SIG-M5 treated with dmso at 0.1 percent for 504 hours (cell line): ENCODE results near the gene CHD1L.
"Not testable (repeated sequence)": the region's sequence is repeated elsewhere in the genome, so short reads cannot be mapped to it uniquely, and the experiment has no call there.

ENCODE experiments used
- DNase-seq: peaks from one replicate; lab custom pipeline; 2025; ENCODE audit not compliant: unreplicated experiment; lab: John Stamatoyannopoulos, UW

CHD1L gene

DNA sequence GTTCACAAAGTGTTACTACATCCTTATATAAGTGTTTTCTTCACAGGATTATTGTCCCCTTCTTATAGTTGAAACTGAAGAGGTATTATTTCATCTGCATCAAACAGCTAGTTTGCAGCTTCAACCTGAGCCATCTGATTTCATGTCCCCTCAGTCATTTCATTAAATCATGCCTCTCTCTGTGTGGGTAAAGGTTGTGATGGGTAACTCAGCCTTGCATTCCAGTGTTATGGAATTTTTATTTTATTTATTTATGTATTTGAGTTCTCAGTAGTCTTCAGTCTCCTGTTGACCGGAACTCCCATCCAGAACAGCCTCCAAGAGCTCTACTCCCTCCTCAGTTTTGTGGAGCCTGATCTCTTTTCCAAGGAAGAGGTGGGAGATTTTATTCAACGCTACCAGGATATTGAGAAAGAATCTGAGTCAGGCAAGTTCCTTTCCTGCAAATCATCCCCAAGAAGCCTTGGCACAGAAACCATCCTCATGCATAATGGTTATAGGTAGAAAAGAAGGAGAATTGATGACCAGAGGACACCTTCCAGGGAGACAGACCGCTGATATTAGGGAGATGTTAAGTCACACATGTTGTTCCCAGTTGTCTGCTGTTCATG lies 21.8 kb downstream of the CHD1L start:
- DNase-seq, result no peak

DNA sequence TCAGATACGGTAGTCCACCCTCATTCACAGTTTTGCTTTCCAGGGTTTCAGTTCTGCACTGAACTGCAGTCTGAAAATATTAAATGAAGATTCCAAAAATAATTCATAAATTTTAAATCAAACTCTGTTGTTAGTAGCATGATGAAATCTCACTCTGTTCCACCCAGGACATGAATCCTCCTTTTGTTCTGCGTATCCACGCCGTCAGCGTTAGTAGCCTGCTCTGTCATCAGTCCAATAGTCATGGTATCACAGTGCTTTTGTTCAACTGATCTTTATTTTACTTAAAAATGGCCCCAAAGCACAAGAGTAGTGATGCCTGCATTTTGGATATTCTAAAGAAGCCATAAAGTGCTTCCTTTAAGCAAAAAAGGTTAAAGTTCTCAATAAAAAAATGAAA lies 23.9 kb downstream of the CHD1L start:
- no peak for DNase-seq

DNA sequence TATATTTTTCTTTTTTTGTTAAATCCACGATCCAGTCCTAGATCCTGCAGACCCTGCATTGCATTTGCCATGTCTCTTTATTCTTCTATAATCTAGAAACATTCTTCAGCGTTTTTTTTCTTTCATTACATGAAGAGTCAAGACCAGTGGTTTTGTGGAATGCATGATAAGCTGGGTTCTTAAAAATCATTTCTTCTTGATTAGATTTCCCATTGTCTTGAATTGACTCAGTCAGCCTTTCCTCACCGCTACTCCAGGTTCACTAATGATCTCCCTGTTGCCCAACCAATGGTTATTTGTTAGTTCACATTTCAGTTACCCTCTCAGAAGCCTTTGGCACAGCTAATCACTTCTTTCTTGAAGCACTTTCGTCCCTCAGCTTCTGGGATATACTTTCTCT lies 25.2 kb downstream of the CHD1L start:
- DNase-seq, result no peak

DNA sequence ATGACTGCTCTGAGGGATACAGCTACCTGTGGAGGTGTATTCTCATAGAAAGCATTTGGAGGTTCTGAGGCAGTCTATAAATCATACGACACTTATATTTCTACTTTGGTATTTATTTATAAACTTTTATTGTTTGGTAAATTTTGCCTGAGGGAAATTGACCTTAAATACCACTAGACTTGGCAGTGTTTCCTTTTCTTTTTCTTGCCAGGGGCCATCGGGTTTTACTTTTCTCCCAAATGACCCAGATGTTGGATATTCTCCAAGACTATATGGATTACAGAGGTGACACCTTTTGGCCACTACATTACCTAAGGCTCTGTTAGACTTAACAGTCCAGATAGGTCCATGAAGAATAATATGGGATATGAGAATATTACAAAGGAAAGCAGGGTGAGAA lies 28.2 kb downstream of the CHD1L start:
- DNase-seq, result no peak

DNA sequence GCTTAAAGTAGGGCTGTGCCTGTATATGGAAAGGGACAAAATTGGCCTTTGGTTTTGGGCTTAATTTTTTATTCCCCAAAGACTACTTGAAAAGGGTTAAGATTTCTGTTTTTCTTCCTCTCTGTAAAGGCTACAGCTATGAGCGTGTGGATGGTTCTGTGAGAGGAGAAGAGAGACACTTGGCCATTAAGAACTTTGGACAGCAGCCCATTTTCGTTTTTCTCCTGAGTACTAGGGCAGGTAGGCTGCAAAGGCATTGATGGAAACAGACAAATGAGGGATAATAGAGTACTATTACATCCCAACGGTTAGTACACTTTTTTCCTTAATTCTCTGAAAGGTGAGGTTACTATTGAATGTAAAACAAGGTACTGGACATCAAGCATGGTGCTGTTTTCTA lies 29.6 kb downstream of the CHD1L start:
- DNase-seq, result no peak

DNA sequence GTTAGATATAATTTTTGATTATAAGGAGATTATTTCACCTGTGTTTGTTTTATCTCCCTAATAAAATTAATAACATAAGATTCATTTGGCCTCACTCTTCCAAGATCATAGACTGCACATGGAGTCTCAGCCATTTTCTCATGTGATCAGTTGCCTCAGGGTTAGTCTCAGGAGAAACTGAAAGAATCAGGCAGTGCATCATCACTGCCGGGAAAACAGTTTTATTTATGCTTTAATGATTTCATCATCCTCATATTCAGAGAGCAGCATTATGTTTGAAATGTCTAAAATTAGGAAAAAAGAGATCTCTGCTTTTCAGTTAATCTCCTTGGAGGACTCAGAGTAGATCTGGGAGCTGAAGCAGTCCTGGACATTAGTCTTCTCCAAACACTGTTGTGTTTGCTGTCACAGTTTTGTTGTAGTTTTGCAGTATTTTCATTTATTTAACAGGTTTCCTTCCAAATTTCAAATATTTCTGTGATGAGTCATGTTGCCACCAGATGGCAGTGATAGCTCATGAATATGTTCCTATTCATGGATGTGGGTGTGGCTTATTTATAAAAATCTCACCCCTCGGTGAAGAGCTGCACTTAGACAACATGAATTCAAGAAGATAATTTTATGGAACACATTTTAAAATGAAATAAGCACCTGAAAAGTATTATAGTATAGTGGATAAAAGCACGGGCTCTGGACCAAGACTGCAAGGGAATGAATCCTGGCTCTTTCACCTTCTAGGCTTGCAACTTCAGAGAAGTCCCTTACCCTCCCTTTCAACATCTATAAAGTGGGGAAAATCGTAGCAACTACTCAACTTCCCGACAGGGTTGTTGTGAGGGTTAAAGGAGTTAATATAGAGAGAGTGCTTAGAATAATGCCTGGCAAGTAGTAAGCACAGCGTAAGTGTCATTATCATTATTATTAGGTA lies 31.2 kb downstream of the CHD1L start:
- DNase-seq, result peak; percentile 72

DNA sequence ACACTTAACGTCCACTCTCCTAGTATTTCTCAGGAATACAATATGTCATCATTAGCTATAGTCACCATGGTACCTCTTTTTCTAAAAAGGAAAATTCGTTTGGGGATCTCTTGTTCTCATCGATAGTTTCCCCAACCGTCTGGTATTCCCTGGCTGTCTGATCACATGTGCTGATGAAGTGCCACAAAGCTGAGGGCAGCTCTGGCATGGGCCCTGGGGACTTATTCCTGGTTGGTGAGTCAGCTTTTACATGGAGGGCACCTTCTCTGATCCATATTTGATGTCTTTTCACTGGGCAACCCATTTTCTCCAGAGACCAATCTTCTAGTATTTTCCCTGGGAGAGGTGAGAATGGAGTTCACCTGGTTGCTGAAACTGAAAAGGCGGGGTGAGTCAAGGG lies 39.5 kb downstream of the CHD1L start:
- no peak for DNase-seq

DNA sequence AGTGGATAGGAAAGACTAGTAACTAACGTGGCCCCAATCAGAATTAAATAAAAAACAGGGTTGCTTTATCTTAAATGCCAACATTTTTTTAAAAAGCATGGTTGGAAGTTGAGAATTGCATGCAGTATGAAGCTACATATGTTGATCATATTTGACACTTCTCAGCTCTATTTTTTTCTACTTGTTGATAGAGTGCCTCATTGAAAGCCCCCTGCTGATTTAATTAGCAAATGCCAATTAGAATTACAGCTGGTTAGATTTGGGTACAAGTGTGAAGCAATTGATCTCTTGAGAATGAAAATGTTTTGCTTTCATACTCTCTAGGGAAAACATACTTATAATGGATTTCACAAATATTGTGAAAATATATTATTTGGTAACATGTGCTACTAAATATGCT lies 40.5 kb downstream of the CHD1L start:
- DNase-seq, result no peak

DNA sequence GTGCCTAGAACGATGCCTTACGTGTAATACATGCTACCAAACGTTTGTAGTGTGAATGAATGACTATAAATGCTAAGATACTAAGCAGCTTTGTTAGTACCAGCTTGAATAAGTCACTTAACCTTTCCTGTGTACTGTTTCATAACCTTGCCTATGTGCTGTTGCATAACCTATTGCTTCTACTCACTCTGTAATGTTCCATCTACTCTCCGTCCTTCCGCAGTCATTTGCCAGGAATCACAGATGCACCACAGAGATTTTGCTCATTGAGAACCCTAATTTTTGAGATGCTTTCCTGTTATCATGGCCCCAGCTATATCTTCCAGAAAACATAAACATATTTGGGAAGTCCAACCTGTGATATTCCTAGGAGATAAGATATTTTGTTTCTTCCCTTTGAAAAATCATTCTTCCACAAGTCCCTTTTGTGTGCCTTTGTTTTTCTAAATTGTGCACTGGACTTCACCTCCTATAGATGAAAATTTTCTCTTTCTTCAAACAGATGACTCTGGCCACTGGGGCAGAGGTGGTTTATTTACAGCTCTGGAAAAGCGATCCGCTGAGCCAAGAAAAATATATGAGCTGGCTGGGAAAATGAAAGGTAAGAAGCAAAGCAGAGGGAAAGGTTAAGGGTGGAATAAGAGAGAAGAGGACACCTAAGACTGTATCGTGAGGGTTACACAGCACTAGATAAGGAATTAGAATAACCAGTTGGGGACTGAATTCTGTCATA lies 44.8 kb downstream of the CHD1L start:
- DNase-seq, result no peak

DNA sequence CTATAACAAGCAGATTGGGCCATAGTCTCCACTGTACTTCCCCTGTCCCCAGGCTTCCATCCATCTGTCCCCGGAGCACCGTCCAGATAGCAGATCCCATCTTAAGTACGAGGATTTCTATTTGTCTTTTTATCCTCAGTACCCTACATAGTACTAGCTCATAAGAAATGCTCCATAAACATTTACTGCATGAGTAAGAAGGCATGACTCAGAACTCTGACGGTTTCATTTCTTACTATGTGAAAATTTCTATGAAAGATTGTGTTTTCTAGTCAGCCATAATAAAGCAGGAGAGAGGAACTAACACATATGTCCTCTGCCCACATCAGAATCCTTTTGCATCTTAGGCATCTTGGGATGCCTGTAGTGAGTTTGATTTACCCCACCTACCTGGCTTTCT lies 49.5 kb downstream of the CHD1L start:
- DNase-seq, result no peak

DNA sequence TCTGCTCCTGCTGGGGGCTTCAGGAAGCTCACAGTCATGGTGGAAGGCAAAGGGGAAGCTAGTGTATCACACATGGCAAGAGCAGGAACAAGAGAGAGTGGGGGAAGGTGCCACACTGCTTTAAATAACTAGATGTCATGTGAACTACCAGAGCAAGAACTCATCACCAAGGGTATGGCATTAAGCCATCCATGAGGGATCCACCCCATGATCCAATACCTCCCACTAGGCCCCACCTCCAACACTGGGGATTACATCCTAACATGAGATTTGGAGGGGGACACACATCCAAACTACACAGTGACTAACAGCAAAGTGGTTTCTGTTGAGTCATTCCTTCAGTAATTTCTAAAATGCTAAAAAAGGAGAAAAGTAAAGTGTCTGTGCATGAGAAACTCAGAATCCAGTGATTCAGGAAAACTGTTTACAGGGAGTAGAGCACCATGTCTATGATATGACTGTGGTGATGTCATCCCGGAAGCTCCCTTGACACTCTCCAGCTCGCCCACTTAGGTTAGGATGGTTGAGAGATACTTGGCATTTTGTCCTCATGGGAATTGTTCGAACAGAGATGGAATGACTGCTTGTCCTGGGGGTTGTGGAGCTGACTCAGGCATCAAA lies 50.3 kb downstream of the CHD1L start:
- DNase-seq, result peak; percentile 11

DNA sequence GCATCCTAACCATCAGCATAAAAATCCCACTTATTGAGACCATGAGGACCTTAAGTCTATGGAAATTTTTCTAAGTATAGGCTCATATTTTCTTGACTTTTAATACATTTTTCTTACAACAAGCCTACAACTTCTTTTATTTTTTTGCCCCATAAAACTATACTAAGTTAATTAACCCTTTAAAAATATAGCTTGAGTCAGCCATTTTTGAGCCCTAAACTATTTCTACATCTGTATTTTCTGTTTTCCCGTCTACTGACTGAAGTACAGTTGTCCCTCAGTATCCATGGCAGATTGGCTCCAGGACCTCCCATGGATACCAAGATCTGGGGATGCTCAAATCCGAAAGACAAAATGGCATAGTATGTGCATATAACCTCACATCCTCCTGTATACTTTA lies 55.0 kb downstream of the CHD1L start:
- no peak for DNase-seq

DNA sequence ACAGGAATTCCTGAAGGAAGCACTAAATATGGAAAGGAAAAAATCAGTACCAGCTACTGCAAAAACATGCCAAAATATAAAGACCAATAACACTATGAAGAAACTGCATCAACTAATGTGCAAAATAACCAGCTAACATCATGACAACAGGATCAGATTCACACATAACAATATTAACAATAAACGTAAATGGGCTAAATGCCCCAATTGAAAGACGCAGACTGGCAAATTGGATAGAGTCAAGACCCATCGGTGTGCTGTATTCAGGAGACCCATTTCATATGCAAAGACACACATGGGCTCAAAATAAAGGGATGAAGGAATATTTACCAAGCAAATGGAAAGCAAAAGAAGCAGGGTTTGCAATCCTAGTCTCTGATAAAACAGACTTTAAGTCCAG lies 63.3 kb downstream of the CHD1L start:
- DNase-seq, result not testable (repeated sequence)

DNA sequence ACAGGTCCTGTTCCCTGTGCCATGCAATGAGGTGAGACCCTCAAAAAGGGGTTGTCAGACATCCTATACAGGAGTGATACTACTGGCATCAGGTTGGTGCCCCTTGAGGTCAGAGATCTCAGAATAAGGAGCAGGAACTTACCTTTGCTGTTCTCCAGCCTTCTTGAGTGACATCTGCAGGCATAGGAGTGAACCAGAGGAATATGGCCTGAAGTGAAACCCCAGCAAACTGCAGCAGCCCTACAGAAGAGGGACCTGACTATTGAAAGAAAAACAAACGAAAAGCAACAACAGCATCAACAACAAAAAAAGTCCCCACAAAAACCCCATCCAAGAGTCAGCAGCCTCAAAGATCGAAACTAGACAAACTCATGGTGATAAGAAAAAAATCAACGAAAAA lies 74.5 kb downstream of the CHD1L start:
- DNase-seq, result no peak

DNA sequence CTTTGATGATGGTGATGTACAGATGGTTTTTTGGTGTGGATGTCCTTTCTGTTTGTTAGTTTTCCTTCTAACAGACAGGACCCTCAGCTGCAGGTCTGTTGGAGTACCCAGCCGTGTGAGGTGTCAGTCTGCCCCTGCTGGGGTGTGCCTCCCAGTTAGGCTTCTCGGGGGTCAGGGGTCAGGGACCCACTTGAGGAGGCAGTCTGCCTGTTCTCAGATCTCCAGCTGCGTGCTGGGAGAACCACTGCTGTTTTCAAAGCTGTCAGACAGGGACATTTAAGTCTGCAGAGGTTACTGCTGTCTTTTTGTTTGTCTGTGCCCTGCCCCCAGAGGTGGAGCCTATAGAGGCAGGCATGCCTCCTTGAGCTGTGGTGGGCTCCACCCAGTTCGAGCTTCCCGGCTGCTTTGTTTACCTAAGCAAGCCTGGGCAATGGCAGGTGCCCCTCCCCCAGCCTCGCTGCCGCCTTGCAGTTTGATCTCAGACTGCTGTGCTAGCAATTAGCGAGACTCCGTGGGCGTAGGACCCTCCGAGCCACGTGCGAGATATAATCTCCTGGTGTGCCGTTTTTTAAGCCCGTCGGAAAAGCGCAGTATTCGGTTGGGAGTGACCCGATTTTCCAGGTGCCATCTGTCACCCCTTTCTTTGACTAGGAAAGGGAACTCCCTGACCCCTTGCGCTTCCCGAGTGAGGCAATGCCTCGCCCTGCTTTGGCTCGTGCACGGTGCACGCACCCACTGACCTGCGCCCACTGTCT lies 84.6 kb downstream of the CHD1L start:
- not testable (repeated sequence) for DNase-seq

DNA sequence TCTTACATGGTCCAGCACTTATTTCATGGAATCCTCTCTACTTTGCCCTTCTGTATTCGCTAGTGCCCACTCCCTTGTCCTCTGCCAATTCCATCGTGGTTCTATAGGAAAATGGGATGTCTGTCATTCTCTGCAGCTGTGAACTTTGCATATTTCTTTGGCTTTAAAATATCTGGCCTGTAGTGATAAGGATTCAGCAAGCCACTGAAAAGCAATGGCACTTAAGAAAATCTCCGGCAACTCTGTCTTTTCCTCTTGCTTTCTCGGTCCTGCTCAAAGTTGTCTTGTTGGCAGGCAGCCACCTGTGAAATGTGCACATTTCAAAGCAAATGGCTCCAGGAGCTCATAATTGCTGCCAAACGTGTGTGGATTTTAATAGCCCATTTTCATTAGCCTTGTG lies 91.8 kb downstream of the CHD1L start:
- DNase-seq, result no peak

DNA sequence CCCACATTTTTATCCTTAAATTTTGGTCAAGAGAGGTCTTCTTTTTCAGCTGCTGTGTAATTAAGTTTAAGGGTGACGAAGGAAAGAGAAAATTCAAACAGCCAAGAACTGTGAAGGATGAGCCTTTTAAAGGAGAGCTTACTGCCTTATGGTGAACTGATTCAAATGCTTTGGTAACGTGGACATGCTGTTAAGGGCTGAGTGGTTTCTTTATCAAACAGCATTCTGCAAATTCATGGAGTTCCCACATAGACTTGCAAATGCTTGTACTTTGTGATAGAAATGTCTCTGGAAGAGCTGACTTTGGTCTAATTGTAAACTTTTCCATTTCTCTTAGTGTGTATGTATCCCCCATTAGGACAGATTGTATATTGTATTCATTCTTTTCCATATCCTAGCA lies 93.8 kb downstream of the CHD1L start:
- no peak for DNase-seq

DNA sequence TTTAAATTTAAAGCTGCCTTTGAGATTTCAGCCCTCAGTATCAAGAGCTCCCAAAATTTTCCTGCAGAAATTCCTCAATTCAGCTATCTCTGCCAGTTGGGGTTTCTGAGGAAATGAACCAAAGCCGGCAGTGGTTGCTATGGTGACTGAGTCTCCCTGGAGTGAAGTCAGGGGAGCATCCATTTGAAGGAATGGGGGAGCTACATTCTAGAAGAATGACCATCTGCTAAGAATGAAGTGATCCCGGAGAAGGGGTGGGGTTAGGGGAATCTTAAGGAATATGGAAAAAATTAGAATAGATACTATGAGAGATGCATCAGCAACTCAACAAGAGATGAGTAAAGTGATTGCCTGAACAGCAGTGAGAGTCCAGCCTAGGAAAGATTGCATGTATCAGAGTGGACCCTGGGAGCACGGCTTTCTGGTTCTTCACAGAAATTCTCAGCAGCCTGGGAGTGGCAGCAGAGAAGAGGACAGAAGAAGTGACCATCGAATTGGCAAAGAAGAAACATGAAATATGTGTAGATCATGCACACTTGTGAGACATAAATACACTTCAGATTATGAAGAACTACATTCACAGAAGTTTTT lies 94.7 kb downstream of the CHD1L start:
- no peak for DNase-seq

DNA sequence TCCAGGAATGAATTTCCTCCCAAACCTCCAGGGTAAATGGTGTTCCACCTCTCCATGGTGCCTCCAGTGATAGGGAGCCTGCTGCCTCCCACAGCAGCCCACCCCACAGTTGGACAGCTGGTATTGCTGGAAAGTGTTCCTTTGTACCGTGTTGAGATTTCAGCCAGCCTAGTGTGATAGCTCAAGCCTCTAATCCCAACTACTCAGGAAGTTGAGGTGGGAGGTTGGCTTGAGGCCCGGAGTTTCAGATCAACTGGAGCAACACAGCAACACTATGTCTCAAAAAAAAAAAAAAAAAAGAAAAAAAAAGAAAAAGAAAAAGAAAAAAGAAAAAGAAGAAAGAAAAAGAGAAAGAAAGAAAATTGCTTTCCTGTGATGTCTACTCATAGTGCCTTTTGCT lies 96.1 kb downstream of the CHD1L start:
- no peak for DNase-seq

DNA sequence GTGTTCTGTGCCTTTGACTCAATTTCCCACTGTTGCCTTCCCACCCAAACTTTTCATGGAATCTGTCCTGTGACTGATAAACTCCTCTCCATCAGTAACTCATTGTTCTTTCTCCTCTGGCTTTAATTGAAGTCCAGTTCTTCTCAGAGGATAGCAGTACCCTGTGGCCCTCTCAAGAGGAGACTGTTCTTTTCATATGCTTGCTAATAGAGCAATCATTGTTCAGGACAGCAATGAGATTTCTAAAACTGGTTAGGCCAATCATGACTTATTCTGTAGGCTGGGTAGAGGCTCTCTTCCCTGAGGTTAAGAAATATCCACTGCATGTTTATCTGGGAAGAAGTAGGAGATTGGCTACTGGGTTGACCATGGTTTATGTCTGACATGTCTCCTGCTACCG lies 98.8 kb downstream of the CHD1L start:
- DNase-seq, result no peak
